ENCODE data around the gene FTSJ1. TPM values are rescaled to one million over a fixed set of nuclear protein-coding genes. Genes with fewer than 3 reads are reported as not detected.

FTSJ1 gene
- total RNA-seq, 8 experiments from 2014 or later: 29.8 to 52.9 (median 43.2) TPM

DNA sequence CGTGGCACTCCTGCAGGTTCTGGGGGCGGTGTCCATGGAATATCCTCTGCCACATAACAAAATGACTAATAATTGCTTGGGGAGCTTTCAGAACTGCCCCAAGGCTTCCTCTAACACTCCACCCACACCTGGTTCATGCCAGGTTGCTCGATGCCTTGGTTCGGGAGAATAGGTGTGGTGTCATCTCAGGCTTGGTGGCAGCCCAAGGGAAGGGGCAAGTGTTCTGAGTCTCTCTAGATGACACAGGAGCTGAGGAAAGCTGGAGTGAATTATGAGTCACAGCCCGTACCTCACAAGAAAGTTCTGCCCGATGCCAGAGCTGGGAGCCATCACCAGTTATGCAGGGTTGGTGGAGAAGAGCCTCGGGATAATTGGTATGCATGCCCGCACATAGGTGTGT lies 14.7 kb downstream of the FTSJ1 start:
- WGBS, 10 experiments: 33 to 70% (median 53%) methylated on average over 1 to 3 of the region's 8 CpGs; no CpG with 5 or more reads in 7 of the 10 experiments
- no peak overlapping the region for H3K27ac ChIP-seq
- no peak for ATAC-seq (replicated peaks in 6 of 8)
- no peaks in the 10 kb centered on the region for H3K4me1 ChIP-seq (replicated peaks in 1 of 2)
- no peak overlapping the region for H3K4me3 ChIP-seq
- in situ Hi-C loops (cut with MboI; ENCODE audit: low pct_unique_long_range_greater_than_20kb in 2 of 9, low sequenced_read_pairs in 9 of 9, unreplicated experiment in 9 of 9): loop anchor here in 1 of 9 experiments (25.0 kb wide), 1 partner anchor 403 kb away; no protein-coding TSS in a partner anchor

DNA sequence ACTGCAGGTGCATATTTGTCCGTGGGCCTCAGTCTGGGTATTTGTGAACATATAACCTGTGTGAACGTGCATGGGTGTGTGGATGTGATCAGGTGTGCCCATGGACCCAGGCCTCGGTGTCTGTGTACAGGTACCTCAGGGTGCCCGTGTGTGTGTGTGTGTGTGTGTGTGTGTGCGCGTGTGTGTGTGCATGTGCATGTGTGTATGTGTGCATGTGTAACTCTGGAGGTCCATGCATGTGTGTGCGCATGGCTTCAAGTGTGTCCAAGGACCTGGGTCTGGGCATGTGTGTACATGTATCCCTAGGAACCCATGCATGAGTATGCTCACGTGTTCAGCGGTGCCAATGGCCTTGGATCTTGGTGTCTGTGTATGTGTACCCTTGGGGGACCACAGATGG lies 15.8 kb downstream of the FTSJ1 start:
- in situ Hi-C loops (cut with MboI; ENCODE audit: low pct_unique_long_range_greater_than_20kb in 2 of 9, low sequenced_read_pairs in 9 of 9, unreplicated experiment in 9 of 9): loop anchor here in 1 of 9 experiments (25.0 kb wide), 1 partner anchor 405 kb away; no protein-coding TSS in a partner anchor
- no peak overlapping the region for H3K27ac ChIP-seq
- 63% methylated on average over 4 of the region's 9 CpGs; no CpG with 5 or more reads in 9 of the 10 experiments for WGBS, 10 experiments
- no peak for ATAC-seq (replicated peaks in 6 of 8)
- no peak overlapping the region for H3K4me3 ChIP-seq
- no peaks in the 10 kb centered on the region for H3K4me1 ChIP-seq (replicated peaks in 1 of 2)

DNA sequence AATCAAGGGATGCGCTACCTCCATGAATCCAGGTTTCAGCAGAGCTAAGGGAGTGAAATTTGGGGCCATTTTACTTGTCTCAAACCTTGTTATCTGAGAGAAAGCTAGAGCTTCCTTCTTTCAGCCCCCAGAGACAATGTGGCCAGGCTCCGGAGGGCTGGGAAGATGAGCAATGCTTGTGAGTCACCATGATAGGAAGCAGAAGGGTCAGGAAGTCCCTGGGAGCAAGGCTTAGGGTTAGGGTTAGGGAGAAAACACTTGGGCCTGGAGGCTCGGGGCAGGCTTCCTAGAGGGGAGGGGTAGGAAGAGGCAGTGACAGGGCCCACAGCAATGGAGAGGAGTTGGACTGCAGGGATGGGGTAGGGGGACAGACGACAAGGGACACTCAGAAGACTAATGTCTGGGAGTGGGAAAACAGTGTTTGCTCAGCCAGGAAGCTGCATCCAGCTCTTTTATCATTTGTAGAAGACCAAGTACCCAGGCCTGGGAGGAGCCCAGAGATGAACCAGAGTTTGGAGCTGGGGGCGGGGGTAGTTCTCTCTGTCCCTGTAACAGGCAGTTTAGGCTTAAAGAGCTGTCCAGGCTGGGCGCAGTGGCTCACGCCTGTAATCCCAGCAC lies 16.4 kb downstream of the FTSJ1 start:
- 49 to 67% methylated on average over 1 to 5 of the region's 7 CpGs; no CpG with 5 or more reads in 8 of the 10 experiments for WGBS, 10 experiments
- no peak for ATAC-seq (replicated peaks in 6 of 8)
- in situ Hi-C loops (cut with MboI; ENCODE audit: low pct_unique_long_range_greater_than_20kb in 2 of 9, low sequenced_read_pairs in 9 of 9, unreplicated experiment in 9 of 9): loop anchor here in 1 of 9 experiments (25.0 kb wide), 1 partner anchor 405 kb away; no protein-coding TSS in a partner anchor
- H3K4me3 ChIP-seq: no peak overlapping the region
- H3K27ac ChIP-seq: no peak overlapping the region
- no peaks in the 10 kb centered on the region for H3K4me1 ChIP-seq (replicated peaks in 1 of 2)

DNA sequence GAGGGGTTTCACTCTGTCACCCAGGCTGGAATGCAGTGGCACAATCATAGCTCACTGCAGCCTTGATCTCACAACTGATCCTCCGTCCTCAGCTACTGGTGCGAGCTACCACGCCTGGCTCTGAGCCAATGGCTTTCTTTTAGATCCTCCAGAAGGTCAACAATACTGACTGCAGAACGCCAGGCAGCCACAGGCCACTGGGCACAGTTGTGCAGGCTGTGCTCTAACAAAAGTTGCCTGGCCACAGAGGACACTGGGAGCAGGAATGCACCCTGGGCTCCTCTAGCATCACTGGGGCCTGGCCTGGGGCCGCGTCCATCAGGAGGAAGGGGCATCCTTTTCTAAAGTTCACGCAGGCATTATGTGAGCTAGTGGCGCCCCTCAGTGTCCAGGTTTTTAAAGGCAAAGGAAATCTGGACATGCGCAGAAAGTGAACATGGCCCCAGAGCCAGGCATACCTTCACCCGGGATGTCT lies 17.9 kb downstream of the FTSJ1 start:
- Histone ChIP-seq H3K4me1 (replicated peaks in 1 of 2) (peaks cover 0 to 2% of the 10 kb centered on the region in 2 donors), H3K4me3 (no peak overlapping the region), H3K27ac (no peak overlapping the region)
- ATAC-seq (replicated peaks in 6 of 8): peak; percentile 54 to 97 (median 74)
- in situ Hi-C loops (cut with MboI; ENCODE audit: low pct_unique_long_range_greater_than_20kb in 2 of 9, low sequenced_read_pairs in 9 of 9, unreplicated experiment in 9 of 9): loop anchor here in 1 of 9 experiments (25.0 kb wide), 1 partner anchor 407 kb away; no protein-coding TSS in a partner anchor
- 20 to 100% (median 88%) methylated on average over 1 to 3 of the region's 10 CpGs; no CpG with 5 or more reads in 7 of the 10 experiments for WGBS, 10 experiments

DNA sequence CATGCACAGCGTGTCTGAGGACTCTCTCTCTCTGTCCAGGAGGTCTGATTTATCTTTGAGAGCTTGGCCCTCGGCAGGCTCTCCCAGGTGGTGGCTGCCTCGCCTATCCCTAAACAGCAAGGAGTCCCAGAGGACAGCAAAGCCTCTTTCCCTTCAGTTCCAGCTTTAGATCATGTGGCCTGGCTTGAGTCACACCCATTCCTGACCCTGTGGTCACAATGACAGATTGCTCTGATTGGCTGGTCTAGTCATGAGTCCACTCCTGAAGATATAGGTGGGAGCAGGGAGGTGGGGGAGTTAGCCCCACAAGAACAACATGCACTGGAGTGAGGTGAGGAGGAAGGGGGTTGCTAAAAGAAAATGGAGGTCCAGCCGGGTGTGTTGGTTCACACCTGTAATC lies 20.7 kb downstream of the FTSJ1 start:
- peak in 2 of 8 experiments; percentile 29 to 30 for ATAC-seq (replicated peaks in 6 of 8)
- WGBS, 10 experiments: 50% methylated on average over 2 of the region's 4 CpGs; no CpG with 5 or more reads in 9 of the 10 experiments
- Histone ChIP-seq H3K4me1 (replicated peaks in 1 of 2) (peaks cover 0 to 2% of the 10 kb centered on the region in 2 donors), H3K4me3 (no peak overlapping the region), H3K27ac (no peak overlapping the region)
- in situ Hi-C loops (cut with MboI; ENCODE audit: low pct_unique_long_range_greater_than_20kb in 2 of 9, low sequenced_read_pairs in 9 of 9, unreplicated experiment in 9 of 9): loop anchor here in 1 of 9 experiments (25.0 kb wide), 1 partner anchor 409 kb away; no protein-coding TSS in a partner anchor

DNA sequence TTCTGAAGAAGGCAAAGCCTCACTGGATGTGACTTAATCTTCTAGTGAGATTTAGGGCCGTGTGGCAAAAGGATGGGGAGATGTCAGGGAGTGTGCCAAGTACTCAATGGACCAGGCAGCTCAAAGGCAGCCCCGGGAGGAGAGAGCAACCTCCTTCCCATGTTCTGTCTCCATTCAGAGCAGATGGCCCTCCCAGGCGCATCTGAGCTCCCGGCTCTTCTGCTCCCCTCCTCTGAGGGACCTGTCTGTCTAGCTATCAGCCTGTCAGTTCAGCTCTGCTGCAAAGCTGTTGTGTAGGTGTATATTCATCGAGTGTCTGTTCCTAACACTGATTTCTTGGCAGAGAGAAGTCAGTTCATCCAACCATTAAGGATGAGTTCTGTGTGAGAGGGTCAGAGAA lies 21.9 kb downstream of the FTSJ1 start:
- peak in 3 of 8 experiments; percentile 3 to 17 (median 7) for ATAC-seq (replicated peaks in 6 of 8)
- Histone ChIP-seq H3K27ac (no peak overlapping the region), H3K4me3 (no peak overlapping the region), H3K4me1 (replicated peaks in 1 of 2) (peaks cover 0 to 2% of the 10 kb centered on the region in 2 donors)
- WGBS, 10 experiments: 14 to 33% methylated on average over 1 to 3 of the region's 5 CpGs; no CpG with 5 or more reads in 8 of the 10 experiments
- in situ Hi-C loops (cut with MboI; ENCODE audit: low pct_unique_long_range_greater_than_20kb in 2 of 9, low sequenced_read_pairs in 9 of 9, unreplicated experiment in 9 of 9): loop anchor here in 1 of 9 experiments (25.0 kb wide), 1 partner anchor 411 kb away; no protein-coding TSS in a partner anchor

DNA sequence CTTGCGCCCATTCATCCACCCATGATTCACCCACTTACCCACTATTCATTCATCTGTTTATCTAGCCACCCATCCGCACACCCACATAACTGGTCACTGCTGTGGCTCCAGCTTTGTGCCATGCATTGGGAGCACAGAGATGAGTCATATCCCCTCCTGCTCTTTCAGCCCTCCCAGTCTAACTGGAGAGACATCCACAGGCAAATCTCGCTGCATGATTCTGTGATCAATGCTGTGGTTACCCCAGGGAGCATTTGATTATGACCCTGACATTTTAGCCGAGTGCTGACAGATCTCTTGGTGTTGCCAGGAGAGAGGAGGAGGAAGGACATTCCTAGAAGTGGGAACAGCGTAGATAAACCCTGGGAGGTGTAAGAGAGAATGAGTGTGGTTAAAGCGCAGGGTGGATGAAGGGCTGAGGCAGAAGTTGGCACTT lies 22.4 kb downstream of the FTSJ1 start:
- Histone ChIP-seq H3K4me1 (replicated peaks in 1 of 2) (peaks cover 0 to 2% of the 10 kb centered on the region in 2 donors), H3K4me3 (no peak overlapping the region), H3K27ac (no peak overlapping the region)
- in situ Hi-C loops (cut with MboI; ENCODE audit: low pct_unique_long_range_greater_than_20kb in 2 of 9, low sequenced_read_pairs in 9 of 9, unreplicated experiment in 9 of 9): loop anchor here in 1 of 9 experiments (25.0 kb wide), 1 partner anchor 411 kb away; no protein-coding TSS in a partner anchor
- ATAC-seq (replicated peaks in 6 of 8): peak in 7 of 8 experiments; percentile 48 to 82 (median 79)
- 28% methylated on average over 4 of the region's 6 CpGs; no CpG with 5 or more reads in 9 of the 10 experiments for WGBS, 10 experiments

DNA sequence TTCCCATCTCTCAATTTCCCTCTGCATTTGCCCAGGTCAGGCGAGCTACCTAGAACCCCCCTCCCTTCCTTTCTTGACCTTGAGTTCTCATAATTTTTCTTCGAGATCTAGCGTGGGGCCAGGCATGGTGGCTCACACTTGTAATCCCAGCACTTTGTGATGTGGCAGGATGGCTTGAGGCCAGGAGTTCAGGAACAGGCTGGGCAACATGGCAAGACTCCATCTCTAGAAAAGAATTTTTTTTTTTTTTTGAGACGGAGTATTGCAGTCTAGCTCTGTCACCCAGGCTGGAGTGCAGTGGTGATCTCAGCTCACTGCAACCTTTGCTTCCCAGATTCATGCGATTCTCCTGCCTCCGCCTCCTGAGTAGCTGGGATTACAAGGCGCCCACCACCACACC lies 28.3 kb downstream of the FTSJ1 start:
- 60 to 100% (median 100%) methylated on average over 1 to 2 of the region's 7 CpGs; no CpG with 5 or more reads in 7 of the 10 experiments for WGBS, 10 experiments
- Histone ChIP-seq H3K4me1 (replicated peaks in 1 of 2) (no peaks in the 10 kb centered on the region), H3K4me3 (no peak overlapping the region), H3K27ac (no peak overlapping the region)
- in situ Hi-C loops (cut with MboI; ENCODE audit: low pct_unique_long_range_greater_than_20kb in 2 of 9, low sequenced_read_pairs in 9 of 9, unreplicated experiment in 9 of 9): no loop called here
- ATAC-seq (replicated peaks in 6 of 8): no peak

DNA sequence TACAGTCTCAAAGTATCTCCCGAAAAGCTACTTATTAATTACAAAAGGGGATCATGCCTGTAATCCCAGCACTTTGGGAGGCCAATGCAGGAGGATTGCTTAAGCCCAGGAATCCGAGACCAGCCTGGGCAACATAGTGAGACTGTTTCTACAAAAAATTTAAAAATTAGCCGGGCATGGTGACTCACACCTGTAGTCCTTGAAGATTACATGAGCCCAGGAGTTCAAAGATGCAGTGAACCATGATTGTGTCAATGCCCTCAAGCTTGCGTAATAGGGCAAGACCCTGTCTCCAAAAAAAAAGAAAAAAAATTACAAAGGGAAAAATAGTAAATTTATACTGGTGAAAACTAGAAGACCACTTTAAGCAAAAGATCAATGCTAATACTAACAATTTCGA lies 29.5 kb downstream of the FTSJ1 start:
- ATAC-seq (replicated peaks in 6 of 8): no peak
- in situ Hi-C loops (cut with MboI; ENCODE audit: low pct_unique_long_range_greater_than_20kb in 2 of 9, low sequenced_read_pairs in 9 of 9, unreplicated experiment in 9 of 9): no loop called here
- H3K4me3 ChIP-seq: no peak overlapping the region
- 71 to 100% (median 83%) methylated on average over 1 to 5 of the region's 5 CpGs; no CpG with 5 or more reads in 3 of the 10 experiments for WGBS, 10 experiments
- no peak overlapping the region for H3K27ac ChIP-seq
- no peaks in the 10 kb centered on the region for H3K4me1 ChIP-seq (replicated peaks in 1 of 2)

DNA sequence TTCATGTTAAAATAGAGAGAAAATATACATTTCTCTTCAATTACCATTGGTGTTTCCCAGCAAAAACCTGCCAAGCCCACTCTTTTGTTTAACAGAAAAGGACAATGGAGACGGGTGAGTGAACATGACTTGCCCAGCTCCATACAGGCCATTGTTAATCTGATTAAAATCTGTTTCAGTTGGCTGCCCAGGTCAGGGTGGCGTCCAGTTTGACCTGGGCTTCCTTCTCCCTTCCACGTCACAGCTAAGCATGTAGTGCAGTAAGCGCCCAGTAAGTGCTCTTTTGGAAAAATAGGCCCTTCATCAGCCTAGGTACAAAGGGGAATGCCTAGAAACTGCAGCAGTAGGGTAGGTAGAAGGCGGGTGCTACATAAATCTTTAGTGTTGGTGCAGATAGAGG lies 31.2 kb downstream of the FTSJ1 start:
- H3K27ac ChIP-seq: no peak overlapping the region
- no peak for ATAC-seq (replicated peaks in 6 of 8)
- no peaks in the 10 kb centered on the region for H3K4me1 ChIP-seq (replicated peaks in 1 of 2)
- WGBS, 10 experiments: 0 to 100% (median 36%) methylated on average over 1 to 5 of the region's 5 CpGs; no CpG with 5 or more reads in 5 of the 10 experiments
- H3K4me3 ChIP-seq: no peak overlapping the region
- in situ Hi-C loops (cut with MboI; ENCODE audit: low pct_unique_long_range_greater_than_20kb in 2 of 9, low sequenced_read_pairs in 9 of 9, unreplicated experiment in 9 of 9): no loop called here

DNA sequence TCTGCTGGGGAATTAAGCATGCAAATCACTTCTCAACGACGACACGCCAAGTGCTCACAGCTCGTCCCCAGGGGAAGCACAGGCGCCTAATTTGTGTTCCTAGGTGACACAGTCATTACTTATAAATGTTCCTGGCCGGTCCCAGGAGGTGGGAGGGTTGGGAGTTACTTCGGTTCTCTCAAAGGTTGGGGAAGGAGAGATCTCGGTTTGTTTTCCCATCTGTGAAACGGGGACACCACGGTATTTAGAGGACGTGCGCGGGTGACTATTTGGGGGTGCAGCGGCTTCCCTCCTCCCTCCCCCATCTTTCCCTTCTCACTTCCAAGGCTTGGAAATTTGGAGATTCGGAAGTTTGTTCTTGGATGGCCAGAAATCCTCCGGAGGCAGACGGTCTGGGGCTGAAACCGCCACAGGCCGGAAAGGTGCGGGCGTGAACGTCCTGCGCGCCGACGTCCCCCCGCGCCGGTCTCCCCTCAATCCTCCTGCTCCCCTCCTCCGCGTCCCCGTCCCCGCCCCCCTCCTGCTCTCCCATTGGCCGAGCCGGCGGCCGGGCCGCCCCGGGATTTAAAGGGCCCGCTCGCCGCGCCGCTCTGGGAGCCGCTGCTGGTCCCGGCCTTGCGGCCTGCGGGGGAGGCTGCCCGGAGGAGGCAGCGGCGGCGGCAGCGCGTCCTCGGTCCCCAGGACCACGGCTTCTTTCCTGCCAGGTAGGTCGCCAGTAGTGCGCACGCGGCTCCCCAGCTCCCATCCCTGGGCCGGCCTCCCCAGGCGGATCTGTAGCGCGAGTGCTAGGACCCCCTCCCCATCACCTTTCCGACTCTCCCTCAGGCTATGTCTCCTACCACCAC lies 32.6 kb downstream of the FTSJ1 start, which contains the start of gene PORCN:
Gene PORCN (plus strand): TSS at position 593 of the 845 bp plus-strand sequence. CDS start 829 bp downstream, outside the sequence.
- H3K4me3 ChIP-seq: peak within 1 kb of the TSS; percentile 53 to 88 (median 73)
- WGBS, 10 experiments: 0% methylated on average over 2 of the region's 65 CpGs; no CpG with 5 or more reads in 9 of the 10 experiments
- peak; percentile 93 to 97 (median 94) for ATAC-seq (replicated peaks in 6 of 8)
- H3K4me1 ChIP-seq (replicated peaks in 1 of 2): no peaks in the 10 kb centered on the region
- peak within 1 kb of the TSS; percentile 69 to 79 for H3K27ac ChIP-seq
- in situ Hi-C loops (cut with MboI; ENCODE audit: low pct_unique_long_range_greater_than_20kb in 2 of 9, low sequenced_read_pairs in 9 of 9, unreplicated experiment in 9 of 9): no loop called here

DNA sequence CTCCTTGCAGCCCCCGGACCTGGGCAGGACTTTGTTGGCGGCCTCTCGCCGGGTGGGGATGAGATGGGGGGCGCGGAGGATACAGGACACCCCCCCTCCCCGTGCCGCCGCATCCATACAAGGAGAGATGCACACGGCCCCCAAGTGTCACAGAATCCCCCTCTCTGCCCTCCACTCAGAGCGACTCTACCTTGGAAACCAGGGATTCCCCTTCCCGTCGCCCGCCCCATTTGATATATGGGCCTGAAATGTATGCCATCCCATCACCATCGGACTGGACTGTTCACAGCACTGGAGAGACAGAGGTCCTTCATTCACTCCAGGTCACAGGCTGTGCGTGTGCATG lies 33.2 kb downstream of the FTSJ1 start:
- peak overlapping the region; percentile 69 to 79 for H3K27ac ChIP-seq
- WGBS, 10 experiments: 0% methylated on average over 1 of the region's 16 CpGs; no CpG with 5 or more reads in 8 of the 10 experiments
- ATAC-seq (replicated peaks in 6 of 8): peak in 6 of 8 experiments; percentile 10 to 57 (median 50)
- in situ Hi-C loops (cut with MboI; ENCODE audit: low pct_unique_long_range_greater_than_20kb in 2 of 9, low sequenced_read_pairs in 9 of 9, unreplicated experiment in 9 of 9): no loop called here
- no peaks in the 10 kb centered on the region for H3K4me1 ChIP-seq (replicated peaks in 1 of 2)
- H3K4me3 ChIP-seq: peak overlapping the region; percentile 53 to 88 (median 73)

Data from motor neuron (in vitro differentiated cells).